SU-DHL-6 (cell line): Measurements from ENCODE around the gene HLA-DPB1.

Experiments used
- EZH2phosphoT487 ChIP-seq: fragments of 200-600 bp; sonication (generic), shearing (Covaris generic); conservative IDR thresholded peaks from 2 replicates; pipeline ENCODE4 v1.6.1; 2018; ENCODE audit warnings: mild to moderate bottlenecking, antibody characterized with exemption, low read length, moderate library complexity, mixed read lengths
- TF ChIP-seq, protein P1 (sequence below): fragments of 200-600 bp; sonication (generic); IDR thresholded peaks from one replicate; pipeline ENCODE4 v1.5.1; 2017; ENCODE audit warnings: antibody characterized with exemption, mild to moderate bottlenecking, low read length, moderate library complexity; ENCODE audit not compliant: insufficient read depth, poor library complexity, severe bottlenecking

DNA sequence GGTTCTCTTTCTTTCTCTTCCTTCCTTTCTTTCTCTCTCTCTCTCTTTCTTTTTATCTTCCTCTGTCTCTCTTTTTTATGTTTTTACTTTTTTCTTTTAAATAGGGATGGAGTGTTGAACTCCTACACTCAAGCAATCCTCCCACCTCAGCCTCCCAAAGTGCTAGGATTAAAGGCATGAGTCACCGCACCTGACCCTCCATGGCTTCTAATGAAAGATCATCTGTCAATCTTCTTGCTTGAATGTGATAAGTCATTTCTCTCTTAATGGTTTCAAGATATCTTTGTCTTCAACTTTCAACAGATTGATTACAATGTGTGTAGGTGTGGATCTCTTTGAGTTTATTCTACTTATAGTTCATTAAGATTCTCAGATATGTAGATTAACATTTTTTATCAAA is 41.2 kb upstream of the HLA-DPB1 start:
- TF ChIP-seq, protein P1, sequence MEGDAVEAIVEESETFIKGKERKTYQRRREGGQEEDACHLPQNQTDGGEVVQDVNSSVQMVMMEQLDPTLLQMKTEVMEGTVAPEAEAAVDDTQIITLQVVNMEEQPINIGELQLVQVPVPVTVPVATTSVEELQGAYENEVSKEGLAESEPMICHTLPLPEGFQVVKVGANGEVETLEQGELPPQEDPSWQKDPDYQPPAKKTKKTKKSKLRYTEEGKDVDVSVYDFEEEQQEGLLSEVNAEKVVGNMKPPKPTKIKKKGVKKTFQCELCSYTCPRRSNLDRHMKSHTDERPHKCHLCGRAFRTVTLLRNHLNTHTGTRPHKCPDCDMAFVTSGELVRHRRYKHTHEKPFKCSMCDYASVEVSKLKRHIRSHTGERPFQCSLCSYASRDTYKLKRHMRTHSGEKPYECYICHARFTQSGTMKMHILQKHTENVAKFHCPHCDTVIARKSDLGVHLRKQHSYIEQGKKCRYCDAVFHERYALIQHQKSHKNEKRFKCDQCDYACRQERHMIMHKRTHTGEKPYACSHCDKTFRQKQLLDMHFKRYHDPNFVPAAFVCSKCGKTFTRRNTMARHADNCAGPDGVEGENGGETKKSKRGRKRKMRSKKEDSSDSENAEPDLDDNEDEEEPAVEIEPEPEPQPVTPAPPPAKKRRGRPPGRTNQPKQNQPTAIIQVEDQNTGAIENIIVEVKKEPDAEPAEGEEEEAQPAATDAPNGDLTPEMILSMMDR: no peak
- TF ChIP-seq EZH2phosphoT487: no peak
